Measurements from ENCODE around the gene TSPEAR.
"Not testable (repeated sequence)": the region's sequence is repeated elsewhere in the genome, so short reads cannot be mapped to it uniquely, and the experiment has no call there.

TSPEAR gene

DNA sequence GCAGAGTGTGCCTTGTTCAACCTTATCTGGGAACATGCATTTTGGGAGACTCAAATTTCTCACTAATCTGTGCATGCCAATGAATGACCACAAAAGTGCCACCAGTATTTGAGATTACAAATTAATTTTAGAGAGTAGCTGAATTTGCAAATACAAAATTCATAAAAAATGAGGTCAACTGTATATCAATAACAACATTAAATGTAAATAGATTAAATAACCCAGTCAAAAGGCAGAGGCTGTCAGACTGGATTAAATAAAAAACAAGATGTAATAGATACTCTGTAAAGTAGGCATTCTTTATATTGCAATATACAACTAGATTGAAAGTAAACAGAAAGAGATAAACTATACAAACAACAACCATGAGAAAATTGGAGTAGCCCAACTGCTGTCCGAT lies 147.3 kb downstream of the TSPEAR start:
- no peak for DNase-seq

DNA sequence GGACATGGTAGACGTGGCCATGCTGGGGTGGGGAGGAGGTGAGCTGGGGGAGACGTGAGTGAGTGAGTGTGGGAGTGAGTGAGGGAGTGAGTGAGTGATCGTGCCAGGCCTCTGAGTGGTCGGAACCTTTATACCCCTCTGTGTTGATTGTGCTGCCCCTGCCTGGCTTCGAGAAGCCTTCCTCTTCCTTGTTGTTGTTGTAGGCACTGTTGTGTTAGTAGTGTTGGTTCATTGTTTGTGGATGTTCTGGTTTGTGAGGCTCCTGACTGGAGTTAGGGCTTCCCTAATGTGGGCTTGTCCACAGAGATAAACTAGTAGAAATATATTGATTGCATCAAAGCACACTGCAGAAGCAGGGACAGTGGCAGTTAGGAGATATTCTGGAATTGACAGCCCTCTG lies 152.7 kb downstream of the TSPEAR start, which contains the start of gene KRTAP10-3:
KRTAP10-3 (minus strand) TSS at position 101 of the 400 bp plus-strand sequence; CDS start at position 21, 80 bp downstream.
- no peak for DNase-seq

DNA sequence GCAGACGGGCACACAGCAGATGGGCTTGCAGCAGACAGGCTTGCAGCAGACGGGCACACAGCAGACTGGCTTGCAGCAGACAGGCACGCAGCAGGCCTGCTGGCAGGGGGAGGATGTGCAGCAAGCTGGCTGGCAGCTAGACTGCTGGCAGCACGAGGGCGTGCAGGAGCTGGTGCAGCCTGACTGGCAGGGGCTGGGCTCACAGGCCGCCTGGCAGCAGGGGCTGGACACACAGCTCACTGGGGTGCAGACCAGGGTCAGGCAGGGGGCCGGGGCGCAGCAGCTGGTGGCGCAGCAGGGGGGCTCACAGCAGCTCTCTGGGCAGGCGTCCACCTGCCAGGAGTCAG lies 153.1 kb downstream of the TSPEAR start:
- DNase-seq, result not testable (repeated sequence)

DNA sequence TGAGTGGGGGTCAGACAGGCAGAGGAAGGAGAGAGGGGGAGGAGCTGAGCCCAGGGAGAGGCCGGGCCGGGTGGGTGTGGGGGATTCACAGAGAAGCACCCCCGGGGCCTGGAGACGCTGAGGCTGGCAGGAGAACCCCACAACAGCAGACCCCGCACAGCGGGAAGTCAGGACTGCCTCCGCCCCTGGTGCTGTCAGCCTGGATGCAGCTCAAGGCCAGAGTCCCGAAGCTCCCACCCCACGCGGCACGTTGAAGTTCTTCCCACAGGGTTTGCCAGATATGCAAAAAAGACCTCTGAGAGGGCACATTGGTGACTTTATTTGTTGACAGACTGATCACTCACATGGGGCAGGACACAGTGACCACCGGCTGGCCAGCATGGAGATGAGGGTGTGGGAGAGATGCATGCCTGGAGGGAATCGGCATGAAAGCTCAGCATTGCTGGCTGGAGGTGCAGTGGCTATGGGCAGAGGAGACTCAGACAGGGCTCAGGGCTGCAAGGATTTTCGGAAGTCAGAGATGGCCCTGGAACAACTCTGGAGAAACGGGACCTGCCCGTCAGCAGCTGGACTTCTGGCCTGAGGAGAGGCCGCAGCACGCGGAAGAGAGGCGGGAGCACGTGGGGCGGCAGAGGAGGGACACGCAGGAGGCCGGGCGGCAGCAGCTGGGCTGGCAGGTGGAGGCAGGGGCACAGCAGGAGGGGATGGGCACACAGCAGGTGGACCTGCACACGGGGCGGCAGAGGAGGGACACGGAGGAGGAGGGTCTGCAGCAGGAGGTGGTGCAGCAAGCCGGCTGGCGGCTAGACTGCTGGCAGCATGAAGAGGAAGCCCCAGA lies 153.7 kb downstream of the TSPEAR start:
- no peak for DNase-seq

DNA sequence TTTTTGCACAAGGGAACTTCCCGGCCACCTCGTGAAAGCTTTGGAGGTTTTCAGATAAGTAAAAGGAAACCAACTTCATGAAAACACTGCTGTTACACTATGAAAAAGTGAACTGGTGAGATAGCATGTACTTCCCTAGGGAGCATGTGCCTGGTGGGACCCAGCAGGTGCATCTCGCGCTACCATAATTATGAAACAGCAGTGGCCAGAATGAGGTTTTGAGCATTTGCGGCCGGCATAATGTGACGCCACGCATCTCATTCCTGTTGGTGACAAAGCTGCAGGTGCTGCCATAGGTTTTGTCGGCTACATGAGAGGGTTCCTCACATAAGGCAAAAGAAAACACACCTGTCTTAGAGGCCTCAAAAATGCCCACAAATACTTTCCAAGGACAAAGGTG lies 154.5 kb downstream of the TSPEAR start:
- no peak for DNase-seq

DNA sequence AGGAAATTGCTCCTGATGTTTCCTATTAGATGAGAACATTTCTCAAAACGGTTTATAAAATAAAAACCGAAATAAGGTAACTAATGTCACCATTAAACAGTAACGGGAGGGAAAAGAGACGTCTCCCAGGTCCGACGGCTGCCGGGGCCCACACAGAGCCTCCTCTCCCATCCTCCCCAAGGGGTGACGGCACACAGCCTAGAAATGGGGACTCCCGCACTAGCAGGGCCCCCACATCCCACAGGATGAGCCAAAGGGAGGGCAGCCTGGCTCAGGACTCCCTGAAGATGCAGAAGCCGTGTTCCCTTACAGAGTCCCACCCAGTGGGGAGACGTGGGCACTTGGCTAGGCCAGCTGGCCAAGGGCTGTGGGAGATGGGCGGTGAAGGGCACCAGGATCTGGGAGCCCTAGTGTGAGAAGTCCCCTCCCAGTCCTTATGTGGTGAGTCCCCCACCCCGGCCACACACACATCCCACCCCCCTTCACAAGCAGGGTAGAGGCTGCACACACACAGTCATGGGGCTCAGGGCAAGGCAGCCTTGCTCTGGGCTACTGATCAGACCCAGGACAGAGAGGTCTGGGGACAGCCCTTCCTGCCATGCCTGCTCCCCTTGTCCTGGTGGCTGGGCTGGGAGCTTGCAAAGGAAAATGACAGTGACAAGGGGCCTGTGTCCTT lies 156.0 kb downstream of the TSPEAR start:
- DNase-seq, result no peak

DNA sequence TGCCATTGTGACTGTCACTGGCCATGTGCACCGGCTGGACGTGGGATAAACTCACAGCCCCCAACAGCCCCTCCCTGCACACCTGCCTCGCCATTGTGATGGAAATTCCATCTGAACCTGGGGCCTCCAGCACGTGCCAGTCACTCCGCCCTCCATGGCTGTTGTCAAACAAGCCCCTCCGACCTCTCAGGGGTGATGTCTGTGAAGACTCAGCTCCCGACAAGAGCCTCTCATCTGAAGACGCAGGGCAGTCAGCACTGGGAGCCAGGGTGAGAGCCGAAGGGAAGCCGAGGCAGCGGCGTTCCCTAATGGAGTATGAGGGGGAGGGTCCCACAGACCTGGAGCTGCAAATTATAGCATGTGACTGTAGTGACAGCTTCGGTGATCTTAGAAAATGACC lies 158.7 kb downstream of the TSPEAR start:
- DNase-seq, result no peak

DNA sequence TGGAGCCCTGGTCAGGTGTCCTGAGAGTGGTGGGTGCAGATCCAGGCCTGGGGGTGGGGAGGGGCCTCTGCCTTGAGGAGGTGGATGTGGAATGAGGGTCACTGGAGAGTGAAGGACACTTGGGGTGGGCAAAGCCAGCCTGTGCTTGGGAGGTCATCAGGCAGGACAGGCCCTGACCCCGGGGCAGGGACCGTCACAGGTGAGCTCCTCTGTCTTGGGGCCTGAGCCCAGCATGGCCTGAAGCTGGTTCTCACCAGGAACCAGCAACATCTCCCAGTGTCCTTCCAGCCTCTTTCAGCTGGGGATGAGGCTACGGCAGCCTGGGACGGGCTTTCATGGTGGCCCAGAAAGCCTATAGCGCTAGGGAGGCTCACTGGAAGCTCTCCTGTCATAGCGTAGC lies 159.2 kb downstream of the TSPEAR start:
- no peak for DNase-seq

DNA sequence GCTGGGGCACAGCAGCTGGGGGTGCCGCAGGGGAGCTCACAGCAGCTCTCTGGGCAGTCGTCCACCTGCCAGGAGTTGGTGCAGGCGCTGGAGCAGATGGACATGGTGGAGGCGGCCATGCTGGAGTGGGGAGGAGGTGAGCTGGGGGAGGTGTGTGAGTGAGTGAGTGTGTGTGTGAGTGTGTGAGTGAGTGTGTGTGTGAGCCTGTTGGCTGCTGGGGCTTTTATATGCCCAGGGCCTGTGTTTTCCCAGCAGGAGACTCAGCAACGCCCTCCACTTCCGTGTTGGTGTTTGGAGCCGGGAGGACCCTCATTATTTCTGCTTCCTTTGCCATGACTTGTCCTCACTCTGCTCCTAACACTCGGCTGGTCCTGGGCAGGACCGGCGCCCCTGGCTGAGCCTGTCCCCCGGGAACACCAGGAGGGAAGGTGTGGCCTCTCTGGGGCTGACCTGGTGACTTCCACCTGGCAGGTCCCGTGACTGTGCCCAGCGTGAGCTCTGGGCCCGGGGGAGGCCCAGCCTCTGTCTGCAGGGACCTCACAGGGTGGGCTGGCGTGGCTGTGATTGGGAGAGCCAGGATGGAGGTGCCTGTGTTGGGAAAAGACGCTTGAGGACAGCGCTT lies 159.9 kb downstream of the TSPEAR start, which contains the start of gene KRTAP10-2:
KRTAP10-2 (minus strand) TSS at position 166 of the 622 bp plus-strand sequence; CDS start at position 119, 47 bp downstream.
- no peak for DNase-seq

DNA sequence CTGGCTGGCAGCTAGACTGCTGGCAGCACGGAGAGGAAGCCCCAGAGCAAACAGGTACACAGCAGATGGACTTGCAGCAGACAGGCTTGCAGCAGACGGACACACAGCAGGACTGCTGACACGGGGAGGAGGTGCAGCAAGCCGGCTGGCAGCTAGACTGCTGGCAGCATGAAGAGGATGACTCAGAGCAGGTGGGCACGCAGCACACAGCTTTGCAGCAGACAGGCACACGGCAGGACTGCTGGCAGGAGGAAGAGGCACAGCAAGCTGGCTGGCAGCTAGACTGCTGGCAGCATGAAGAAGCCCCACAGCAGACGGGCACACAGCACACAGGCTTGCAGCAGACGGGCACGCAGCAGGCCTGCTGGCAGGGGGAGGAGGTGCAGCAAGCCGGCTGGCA lies 160.6 kb downstream of the TSPEAR start:
- DNase-seq, result no peak

DNA sequence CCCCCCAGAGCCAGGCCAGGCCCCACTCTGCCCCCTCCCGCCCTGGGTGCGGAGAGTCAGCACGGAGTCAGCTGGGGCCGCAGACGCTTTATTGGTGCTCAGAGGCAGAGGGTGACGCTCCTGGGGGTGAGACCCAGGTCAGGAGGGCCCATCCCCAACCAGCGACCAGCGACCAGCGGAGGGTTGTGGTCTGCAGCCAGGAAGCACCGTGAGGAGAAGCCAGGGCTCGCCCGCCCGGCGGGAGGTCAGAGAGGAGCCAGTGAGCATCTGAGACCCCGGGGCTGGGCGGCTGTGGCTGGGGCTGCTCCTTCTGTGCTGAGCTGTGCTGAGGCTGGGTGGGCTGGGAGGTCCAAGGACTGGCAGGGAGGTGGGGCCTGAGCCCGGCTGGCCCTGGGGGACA lies 161.1 kb downstream of the TSPEAR start:
- DNase-seq, result not testable (repeated sequence)

DNA sequence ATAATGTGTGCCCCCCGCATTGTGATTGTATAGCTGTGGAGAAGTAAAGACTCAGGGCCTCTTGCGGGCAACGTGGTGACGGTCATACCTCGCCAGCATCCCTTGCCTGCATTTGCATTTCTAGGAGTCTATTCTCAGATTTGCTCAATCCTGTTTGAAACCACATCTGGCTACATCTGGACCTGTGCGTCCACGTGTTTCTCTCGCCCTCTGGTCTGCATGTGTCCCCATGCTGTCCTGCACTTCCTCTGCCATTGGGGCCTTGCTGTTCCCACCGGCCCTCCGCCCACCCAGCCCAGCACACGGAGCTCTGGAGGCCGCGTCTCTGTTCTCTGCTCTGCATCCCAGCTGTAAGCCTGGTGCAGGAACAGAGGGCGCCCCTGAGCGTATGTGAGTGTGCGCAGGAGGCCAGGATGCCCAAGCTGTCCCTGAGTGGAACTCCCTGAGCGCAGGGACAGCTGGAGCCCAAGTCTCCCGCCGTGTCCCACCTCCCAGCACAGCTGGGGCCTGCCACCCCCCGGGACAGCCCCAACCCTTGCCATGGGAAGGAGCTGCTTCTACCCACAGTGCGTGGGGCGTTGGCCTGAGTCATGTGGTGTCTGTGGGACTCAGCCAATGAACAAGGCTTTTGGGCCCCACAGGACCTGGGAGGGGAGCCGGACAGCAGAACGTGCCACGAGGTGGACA lies 161.7 kb downstream of the TSPEAR start:
- no peak for DNase-seq

DNA sequence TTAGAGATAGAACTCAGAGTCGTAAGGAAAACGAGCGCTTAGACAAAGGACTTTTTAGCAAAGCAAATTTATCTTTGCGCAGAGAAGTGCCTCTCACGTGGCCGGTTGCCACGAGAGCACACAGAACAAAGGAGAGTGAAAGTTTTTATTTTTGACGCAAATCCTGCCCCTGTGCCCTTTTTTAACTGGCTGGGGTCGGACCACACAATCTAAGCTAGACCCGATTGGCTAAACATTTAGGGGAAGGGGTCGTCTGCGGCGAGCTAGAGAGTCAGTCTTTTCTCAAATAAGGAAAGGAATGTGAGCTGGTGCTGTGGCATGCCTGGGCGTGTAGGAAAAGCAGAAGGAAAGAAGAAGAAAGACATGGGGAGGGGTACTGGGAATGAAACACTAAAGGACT lies 162.4 kb downstream of the TSPEAR start:
- DNase-seq, result no peak

DNA sequence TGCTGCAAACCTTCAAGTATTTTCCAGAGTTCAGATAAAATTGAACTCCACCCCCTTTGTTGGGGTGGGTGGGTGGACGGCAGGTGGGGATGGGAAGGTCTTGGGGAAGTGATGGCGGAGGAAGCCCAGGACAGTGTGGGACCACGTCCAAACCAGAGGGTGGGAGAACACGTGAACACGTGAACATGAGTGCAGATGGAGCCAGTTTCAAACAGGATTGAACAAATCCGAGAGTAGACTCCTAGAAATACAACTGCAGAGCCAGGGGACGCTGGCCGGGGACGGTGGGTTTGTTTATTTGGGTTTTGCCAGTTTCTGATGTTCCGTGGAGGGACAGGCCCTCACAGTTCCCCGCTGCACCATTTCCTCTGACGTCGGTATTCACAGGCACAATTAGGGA lies 163.0 kb downstream of the TSPEAR start:
- DNase-seq, result no peak

DNA sequence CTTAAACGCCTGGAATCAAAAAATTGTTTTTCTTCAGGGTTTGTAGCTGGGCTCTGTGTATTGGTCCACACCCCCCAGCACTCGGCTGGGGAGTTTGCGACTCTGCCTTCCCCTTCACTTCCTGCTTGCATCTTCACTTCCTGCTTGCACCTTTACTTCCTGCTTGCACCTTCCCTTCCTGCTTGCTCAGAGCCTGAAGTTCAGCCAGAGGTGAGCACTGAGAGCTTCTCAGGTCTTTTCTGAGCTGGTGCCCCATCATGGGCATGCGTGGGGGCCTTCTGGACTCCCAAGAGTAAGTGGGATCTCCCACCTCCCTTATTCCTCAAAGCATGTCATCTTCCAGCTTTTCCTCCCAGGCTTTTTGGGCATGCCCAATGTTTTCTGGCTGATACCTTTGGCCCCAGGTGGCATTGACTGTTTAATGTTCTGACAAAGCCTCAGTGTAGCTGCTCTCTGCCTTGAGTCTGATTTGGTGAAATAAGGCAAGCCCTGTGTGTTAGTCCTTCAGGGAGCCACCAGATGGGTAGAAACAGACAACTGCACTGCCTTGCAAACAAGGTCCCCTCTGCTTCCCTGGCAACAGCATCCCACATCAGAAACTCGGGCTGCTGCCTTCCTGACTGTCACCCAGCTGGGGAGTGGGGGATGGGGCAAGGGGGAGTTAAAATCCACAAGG lies 163.6 kb downstream of the TSPEAR start:
- no peak for DNase-seq

DNA sequence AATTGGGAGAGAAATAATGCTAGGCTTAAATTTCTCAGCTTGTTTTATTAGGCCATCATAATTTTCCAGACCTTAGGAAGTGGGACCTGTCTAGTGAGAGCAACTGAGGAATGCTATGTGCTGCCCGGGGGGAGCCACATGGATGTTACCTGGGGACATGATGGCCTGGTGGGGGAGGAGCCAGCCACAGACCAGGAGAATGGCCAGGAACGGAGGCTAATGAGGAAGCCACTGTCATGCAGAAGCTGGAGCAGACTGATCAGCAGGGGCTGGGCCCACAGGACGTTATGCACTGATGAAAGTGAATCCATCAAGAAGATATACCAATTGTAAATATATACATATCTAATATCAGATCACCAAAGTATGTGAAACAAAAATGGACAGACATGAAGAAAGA lies 166.8 kb downstream of the TSPEAR start:
- no peak for DNase-seq

DNA sequence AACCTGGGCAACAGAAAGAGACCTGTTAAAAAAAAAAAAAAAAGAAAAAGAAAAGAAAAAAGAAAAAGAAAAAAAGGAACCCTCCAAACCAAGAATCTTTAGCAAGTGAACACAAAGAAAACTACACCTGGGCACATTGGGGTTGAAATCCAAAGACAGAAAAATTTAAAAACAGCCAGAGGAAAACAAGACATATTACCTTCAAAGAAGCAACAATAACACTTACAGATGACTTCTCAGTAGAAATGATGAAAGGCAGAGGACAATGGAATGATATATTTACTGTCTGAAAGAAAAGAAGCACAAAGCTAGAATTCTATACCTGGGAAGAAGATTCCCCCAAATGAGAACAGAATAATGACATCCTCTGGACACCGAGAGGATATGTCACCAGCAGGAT lies 168.7 kb downstream of the TSPEAR start:
- no peak for DNase-seq

DNA sequence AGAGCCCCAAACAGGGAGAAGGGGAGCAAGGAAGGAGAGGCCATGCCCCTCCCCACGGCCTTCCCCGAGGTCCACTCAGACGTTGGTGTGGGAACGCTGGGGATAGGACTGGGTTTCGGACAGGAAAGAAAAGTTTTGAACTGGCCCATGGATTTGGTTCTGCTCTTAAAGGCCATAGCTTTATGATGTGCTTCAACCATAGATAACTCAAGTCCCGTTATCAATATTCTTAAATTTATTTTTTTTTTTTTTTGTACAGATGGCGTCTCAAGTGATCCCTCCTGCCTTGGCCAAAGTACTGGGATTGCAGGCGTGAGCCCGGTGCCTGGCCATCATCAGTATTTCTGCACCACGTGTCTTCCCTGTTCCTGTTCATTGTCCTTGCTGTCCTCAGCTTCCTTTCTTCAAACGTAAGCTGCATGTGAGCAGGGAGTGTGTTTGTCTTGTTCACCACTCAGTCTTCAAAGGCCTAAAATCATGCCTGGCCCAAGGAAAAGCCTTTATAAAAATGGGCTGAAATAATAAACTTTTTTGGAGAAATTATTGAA lies 170.6 kb downstream of the TSPEAR start:
- DNase-seq, result no peak

DNA sequence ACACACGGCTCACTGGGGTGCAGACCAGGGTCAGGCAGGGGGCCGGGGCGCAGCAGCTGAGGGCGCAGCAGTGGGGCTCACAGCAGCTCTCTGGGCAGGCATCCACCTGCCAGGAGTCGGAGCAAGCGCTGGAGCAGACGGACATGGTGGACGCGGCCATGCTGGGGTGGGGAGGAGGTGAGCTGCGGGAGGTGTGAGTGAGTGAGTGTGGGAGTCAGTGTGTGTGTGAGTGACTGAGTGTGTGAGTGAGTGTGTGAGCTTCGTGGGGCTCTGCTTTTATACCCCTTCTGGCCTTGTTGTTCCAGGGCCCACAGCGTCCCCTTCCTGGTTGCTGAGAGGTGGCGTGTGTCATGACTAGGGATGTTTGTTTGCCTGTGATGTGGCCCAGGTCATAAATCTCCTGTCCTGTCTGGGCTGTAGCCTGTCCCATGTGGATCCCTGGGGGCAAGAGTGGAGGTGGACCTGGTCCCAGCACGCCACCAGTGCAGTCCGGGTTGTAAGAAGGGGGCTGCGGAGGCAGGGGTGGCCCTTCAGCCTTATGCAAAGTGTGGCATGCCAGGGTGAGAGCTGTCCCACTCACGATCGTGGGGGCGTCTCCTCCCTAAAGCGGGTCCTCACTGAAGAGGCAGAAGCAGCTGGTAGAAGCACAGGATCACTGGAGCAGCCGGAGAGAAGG lies 171.2 kb downstream of the TSPEAR start, which contains the start of gene KRTAP10-1:
KRTAP10-1 (minus strand) TSS at position 205 of the 676 bp plus-strand sequence; CDS start at position 160, 45 bp downstream.
- DNase-seq, result no peak

DNA sequence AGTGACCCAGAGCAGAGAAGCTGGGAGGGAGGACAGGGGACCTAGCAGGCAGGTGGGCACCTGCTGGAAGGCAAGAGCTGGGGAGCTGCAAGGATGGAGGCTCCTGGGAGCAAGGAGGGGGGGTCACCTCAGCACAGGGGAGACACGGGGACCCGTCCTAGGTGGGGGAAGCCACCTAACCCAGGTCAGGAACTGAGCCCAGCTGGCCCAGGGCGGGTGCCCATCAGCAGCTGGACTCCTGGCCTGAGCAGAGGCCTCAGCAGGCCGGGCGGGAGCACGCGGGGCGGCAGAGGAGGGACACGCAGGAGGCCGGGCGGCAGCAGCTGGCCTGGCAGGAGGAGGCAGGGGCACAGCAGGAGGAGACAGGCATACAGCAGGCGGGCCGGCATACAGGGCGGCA lies 172.3 kb downstream of the TSPEAR start:
- no peak for DNase-seq
